HepG2 (cell line): ENCODE measurements around the gene ANKRD55. TPM values are rescaled to one million over a fixed set of nuclear protein-coding genes. Genes with fewer than 3 reads are reported as not detected.

Experiments used
- ADNP ChIP-seq: sonication (generic); formaldehyde crosslinking; IDR thresholded peaks from 2 replicates; pipeline ENCODE4 v1.4.0; 2020; ENCODE audit warnings: missing genetic modification reagents
- ATF3 ChIP-seq: sonication (generic); formaldehyde crosslinking; IDR thresholded peaks from 2 replicates; pipeline ENCODE4 v1.4.0; 2020; ENCODE audit warnings: missing genetic modification reagents
- ELF1 ChIP-seq: sonication (generic); formaldehyde crosslinking; IDR thresholded peaks from 2 replicates; pipeline ENCODE4 v1.4.0; 2020; ENCODE audit warnings: missing genetic modification reagents
- FOXM1 ChIP-seq: sonication (generic); formaldehyde crosslinking; IDR thresholded peaks from 2 replicates; pipeline ENCODE4 v1.5.0; 2020; ENCODE audit warnings: missing genetic modification reagents
- HNRNPK ChIP-seq: fragments of 200-400 bp; formaldehyde crosslinking; IDR thresholded peaks from 2 replicates; pipeline ENCODE4 v1.6.1; 2018; ENCODE audit warnings: low read length, low read depth, moderate library complexity, mild to moderate bottlenecking; ENCODE audit not compliant: poor library complexity, severe bottlenecking
- MIER3 ChIP-seq: IDR thresholded peaks from 2 replicates; pipeline ENCODE4 v1.6.1; 2016; ENCODE audit warnings: missing compliant biosample characterization, borderline replicate concordance
- NCOA1 ChIP-seq: sonication (generic); formaldehyde crosslinking; IDR thresholded peaks from 2 replicates; pipeline ENCODE4 v1.9.0; 2021; ENCODE audit warnings: missing genetic modification reagents
- PHF5A ChIP-seq: IDR thresholded peaks from one replicate; pipeline ENCODE4 v1.6.1; 2018; ENCODE audit warnings: low read depth, missing genetic modification reagents; ENCODE audit not compliant: unreplicated experiment
- SALL1 ChIP-seq: sonication (generic); formaldehyde crosslinking; IDR thresholded peaks from 2 replicates; pipeline ENCODE4 v1.8.0; 2022; ENCODE audit warnings: mild to moderate bottlenecking, missing genetic modification reagents
- SMARCC2 ChIP-seq: fragments of 450-650 bp; IDR thresholded peaks from 2 replicates; pipeline ENCODE4 v1.6.1; 2017; ENCODE audit warnings: antibody characterized with exemption, mild to moderate bottlenecking
- SP4 ChIP-seq: sonication (generic); formaldehyde crosslinking; IDR thresholded peaks from 2 replicates; pipeline ENCODE4 v1.8.1; 2023; ENCODE audit warnings: mild to moderate bottlenecking, missing genetic modification reagents
- TCF12 ChIP-seq, 2 experiments: fragments of 450-650 bp in 1 of 2; sonication (generic) in 1 of 2; formaldehyde crosslinking in 1 of 2; IDR thresholded peaks; 2 replicates each; pipeline versions ENCODE4 v1.6.1 to v1.8.0; 2017 to 2022; ENCODE audit warnings: antibody characterized with exemption in 1 of 2, mild to moderate bottlenecking in 1 of 2, missing genetic modification reagents in 1 of 2, moderate library complexity in 1 of 2
- ZBTB38 ChIP-seq: sonication (generic); formaldehyde crosslinking; IDR thresholded peaks from 2 replicates; pipeline ENCODE4 v1.5.1; 2020; ENCODE audit warnings: mild to moderate bottlenecking, missing genetic modification reagents
- ZMYM3 ChIP-seq: sonication (generic); formaldehyde crosslinking; IDR thresholded peaks from 2 replicates; pipeline ENCODE4 v1.5.1; 2020; ENCODE audit warnings: mild to moderate bottlenecking, missing genetic modification reagents
- ZNF382 ChIP-seq: sonication (generic); formaldehyde crosslinking; IDR thresholded peaks from 2 replicates; pipeline ENCODE4 v1.5.0; 2020; ENCODE audit warnings: missing genetic modification reagents, mild to moderate bottlenecking, borderline replicate concordance
- ZNF431 ChIP-seq: sonication (generic); formaldehyde crosslinking; IDR thresholded peaks from 2 replicates; pipeline ENCODE4 v1.9.0; 2022; ENCODE audit warnings: missing genetic modification reagents, low read depth, mild to moderate bottlenecking, borderline replicate concordance
- ZNF800 ChIP-seq: sonication (generic); formaldehyde crosslinking; IDR thresholded peaks from 2 replicates; pipeline ENCODE4 v1.4.0; 2020; ENCODE audit warnings: missing genetic modification reagents
- ZSCAN29 ChIP-seq: sonication (generic); formaldehyde crosslinking; conservative IDR thresholded peaks from 2 replicates; pipeline ENCODE4 v1.4.0; 2020; ENCODE audit warnings: mild to moderate bottlenecking, missing genetic modification reagents
- polyA plus RNA-seq, 8 experiments: library from polyadenylated mRNA; depleted of rRNA in 3 of 8; stranded (reverse) in 7 of 8; unstranded in 1 of 8; fragments of >200 nt; fragmentation: Illumina TruSeq in 4 of 8; extraction: Trizol in 4 of 8; gene quantifications; 2 replicates each; pipeline versions ENCODE4 v1.2.1 to v1.2.3, GENCODE V29; 2011 to 2016; ENCODE audit warnings: low read depth in 4 of 8, missing spikeins in 1 of 8, mixed read lengths in 1 of 8; ENCODE audit not compliant: insufficient read depth in 1 of 8
- total RNA-seq, 5 experiments: library from RNA; depleted of rRNA; stranded (reverse); fragments of >200 nt; fragmentation: Illumina TruSeq; extraction: Trizol; gene quantifications; 2 replicates each; pipeline ENCODE4 v1.2.3, GENCODE V29; 2016; ENCODE audit warnings: low read depth in 1 of 5
- TF ChIP-seq, protein P1 (sequence below): sonication (generic); formaldehyde crosslinking; IDR thresholded peaks from 2 replicates; pipeline ENCODE4 v1.8.0; 2022; ENCODE audit warnings: mild to moderate bottlenecking, missing genetic modification reagents, moderate library complexity
- TF ChIP-seq, protein P2 (sequence below): sonication (generic); formaldehyde crosslinking; IDR thresholded peaks from 2 replicates; pipeline ENCODE4 v1.9.0; 2022; ENCODE audit warnings: low read depth, missing genetic modification reagents
- TF ChIP-seq, protein P3 (sequence below): sonication (generic); formaldehyde crosslinking; IDR thresholded peaks from 2 replicates; pipeline ENCODE4 v1.5.1; 2020; ENCODE audit warnings: missing genetic modification reagents, mild to moderate bottlenecking, borderline replicate concordance

ANKRD55 gene
- total and polyA plus RNA-seq, 2 of the 13 experiments (the other 11 are each of a cell fraction or from before 2014, with no cell fraction given): 0.11 to 0.28 TPM

GRCh38 chr5:56211298-56211865 is 21.7 kb downstream of the ANKRD55 start (continued):
- TF ChIP-seq, protein P1, sequence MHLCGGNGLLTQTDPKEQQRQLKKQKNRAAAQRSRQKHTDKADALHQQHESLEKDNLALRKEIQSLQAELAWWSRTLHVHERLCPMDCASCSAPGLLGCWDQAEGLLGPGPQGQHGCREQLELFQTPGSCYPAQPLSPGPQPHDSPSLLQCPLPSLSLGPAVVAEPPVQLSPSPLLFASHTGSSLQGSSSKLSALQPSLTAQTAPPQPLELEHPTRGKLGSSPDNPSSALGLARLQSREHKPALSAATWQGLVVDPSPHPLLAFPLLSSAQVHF (CRISPR knock-in tag): no peak
- TF ChIP-seq ZNF800 (CRISPR knock-in tag): peak; percentile 56; the same call in 1 of the 2 replicates
- peak; percentile 96 for TF ChIP-seq MIER3 (CRISPR knock-in tag)
- TF ChIP-seq ELF1: peak; percentile 33; the same call in 1 of the 2 replicates
- TF ChIP-seq TCF12 (IDR thresholded peaks at IDR 0.05): no peak
- TF ChIP-seq TCF12 (CRISPR knock-in tag; IDR thresholded peaks at IDR 0.05): peak; percentile 72; the same call in 1 of the 2 replicates
- TF ChIP-seq ADNP (CRISPR knock-in tag): peak; percentile 96
- TF ChIP-seq, protein P2, sequence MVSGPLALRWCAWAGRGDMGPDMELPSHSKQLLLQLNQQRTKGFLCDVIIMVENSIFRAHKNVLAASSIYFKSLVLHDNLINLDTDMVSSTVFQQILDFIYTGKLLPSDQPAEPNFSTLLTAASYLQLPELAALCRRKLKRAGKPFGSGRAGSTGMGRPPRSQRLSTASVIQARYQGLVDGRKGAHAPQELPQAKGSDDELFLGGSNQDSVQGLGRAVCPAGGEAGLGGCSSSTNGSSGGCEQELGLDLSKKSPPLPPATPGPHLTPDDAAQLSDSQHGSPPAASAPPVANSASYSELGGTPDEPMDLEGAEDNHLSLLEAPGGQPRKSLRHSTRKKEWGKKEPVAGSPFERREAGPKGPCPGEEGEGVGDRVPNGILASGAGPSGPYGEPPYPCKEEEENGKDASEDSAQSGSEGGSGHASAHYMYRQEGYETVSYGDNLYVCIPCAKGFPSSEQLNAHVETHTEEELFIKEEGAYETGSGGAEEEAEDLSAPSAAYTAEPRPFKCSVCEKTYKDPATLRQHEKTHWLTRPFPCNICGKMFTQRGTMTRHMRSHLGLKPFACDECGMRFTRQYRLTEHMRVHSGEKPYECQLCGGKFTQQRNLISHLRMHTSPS (CRISPR knock-in tag): peak; percentile 59; the same call in 1 of the 2 replicates
- TF ChIP-seq PHF5A (CRISPR knock-in tag): peak; percentile 82
- no peak for TF ChIP-seq ZNF431 (CRISPR knock-in tag)
- TF ChIP-seq ZSCAN29 (CRISPR knock-in tag): peak; percentile 59; the same call in 1 of the 2 replicates
- TF ChIP-seq NCOA1: no peak
- no peak for TF ChIP-seq FOXM1
- TF ChIP-seq HNRNPK: no peak
- peak; percentile 99 for TF ChIP-seq ATF3 (CRISPR knock-in tag)
- TF ChIP-seq, protein P3, sequence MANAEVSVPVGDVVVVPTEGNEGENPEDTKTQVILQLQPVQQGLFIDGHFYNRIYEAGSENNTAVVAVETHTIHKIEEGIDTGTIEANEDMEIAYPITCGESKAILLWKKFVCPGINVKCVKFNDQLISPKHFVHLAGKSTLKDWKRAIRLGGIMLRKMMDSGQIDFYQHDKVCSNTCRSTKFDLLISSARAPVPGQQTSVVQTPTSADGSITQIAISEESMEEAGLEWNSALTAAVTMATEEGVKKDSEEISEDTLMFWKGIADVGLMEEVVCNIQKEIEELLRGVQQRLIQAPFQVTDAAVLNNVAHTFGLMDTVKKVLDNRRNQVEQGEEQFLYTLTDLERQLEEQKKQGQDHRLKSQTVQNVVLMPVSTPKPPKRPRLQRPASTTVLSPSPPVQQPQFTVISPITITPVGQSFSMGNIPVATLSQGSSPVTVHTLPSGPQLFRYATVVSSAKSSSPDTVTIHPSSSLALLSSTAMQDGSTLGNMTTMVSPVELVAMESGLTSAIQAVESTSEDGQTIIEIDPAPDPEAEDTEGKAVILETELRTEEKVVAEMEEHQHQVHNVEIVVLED (CRISPR knock-in tag): no peak; the same call in 1 of the 2 replicates
- no peak for TF ChIP-seq ZNF382 (CRISPR knock-in tag)
- TF ChIP-seq ZBTB38 (CRISPR knock-in tag): peak; percentile 60; the same call in 1 of the 2 replicates
- peak; percentile 98 for TF ChIP-seq ZMYM3 (CRISPR knock-in tag)
- TF ChIP-seq SMARCC2: no peak
- TF ChIP-seq SP4: peak; percentile 45; the same call in 1 of the 2 replicates
- TF ChIP-seq SALL1 (CRISPR knock-in tag): peak; percentile 99
